ENCODE results near the gene GABRA5. TPM values are rescaled to one million over a fixed set of nuclear protein-coding genes. Genes with fewer than 3 reads are reported as not detected.

GABRA5 gene
- polyA plus RNA-seq, 3 donors, result not detected

DNA sequence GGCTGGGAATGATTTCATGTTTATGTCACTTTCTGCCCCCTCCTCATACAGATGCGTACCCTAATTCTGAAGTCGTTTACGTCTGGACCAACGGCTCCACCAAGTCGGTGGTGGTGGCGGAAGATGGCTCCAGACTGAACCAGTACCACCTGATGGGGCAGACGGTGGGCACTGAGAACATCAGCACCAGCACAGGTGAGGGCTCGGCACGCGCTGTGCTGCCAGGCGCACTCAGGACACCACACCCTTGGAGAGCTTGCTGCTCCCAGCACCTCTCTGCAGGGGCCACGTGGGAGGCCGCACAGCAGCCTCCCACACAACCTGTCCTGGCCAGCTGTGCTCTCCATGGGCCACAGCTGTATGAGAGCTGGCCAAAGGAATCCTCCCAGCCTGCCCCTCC, 70.3 kb downstream of the GABRA5 start:
- H3K27me3 Mint-ChIP-seq (ENCODE audit: low read depth in 3 of 3), result no peaks in the 10 kb centered on the region
- H2AFZ ChIP-seq (ENCODE audit: insufficient read depth, low read depth, low read length, poor library complexity, severe bottlenecking), result no peak overlapping the region
- H3K36me3 Mint-ChIP-seq, result no peaks in the 10 kb centered on the region
- no peak overlapping the region for H3K27ac ChIP-seq (ENCODE audit: low read depth in 1 of 2, low read length in 2 of 2)
- no peak overlapping the region for H3K4me3 ChIP-seq (replicated peaks in 1 of 3; ENCODE audit: low read depth in 2 of 3, low read length in 3 of 3)
- H3K9ac ChIP-seq (ENCODE audit: insufficient read depth, low read length, poor library complexity, severe bottlenecking), result no peak overlapping the region
- H3K4me3 Mint-ChIP-seq, result no peak overlapping the region
- no peaks in the 10 kb centered on the region for H3K4me1 Mint-ChIP-seq
- H3K27me3 ChIP-seq (ENCODE audit: control insufficient read depth in 2 of 2, insufficient read depth in 2 of 2, low read length in 2 of 2), result no peaks in the 10 kb centered on the region
- no peak overlapping the region for H3K27ac Mint-ChIP-seq
- H3K4me1 ChIP-seq (ENCODE audit: control insufficient read depth in 1 of 2, insufficient read depth in 2 of 2, low read length in 2 of 2), result no peaks in the 10 kb centered on the region
- WGBS (ENCODE audit: insufficient coverage), result 89% methylated on average over 12 of the region's 13 CpGs
- TF ChIP-seq, protein P1, sequence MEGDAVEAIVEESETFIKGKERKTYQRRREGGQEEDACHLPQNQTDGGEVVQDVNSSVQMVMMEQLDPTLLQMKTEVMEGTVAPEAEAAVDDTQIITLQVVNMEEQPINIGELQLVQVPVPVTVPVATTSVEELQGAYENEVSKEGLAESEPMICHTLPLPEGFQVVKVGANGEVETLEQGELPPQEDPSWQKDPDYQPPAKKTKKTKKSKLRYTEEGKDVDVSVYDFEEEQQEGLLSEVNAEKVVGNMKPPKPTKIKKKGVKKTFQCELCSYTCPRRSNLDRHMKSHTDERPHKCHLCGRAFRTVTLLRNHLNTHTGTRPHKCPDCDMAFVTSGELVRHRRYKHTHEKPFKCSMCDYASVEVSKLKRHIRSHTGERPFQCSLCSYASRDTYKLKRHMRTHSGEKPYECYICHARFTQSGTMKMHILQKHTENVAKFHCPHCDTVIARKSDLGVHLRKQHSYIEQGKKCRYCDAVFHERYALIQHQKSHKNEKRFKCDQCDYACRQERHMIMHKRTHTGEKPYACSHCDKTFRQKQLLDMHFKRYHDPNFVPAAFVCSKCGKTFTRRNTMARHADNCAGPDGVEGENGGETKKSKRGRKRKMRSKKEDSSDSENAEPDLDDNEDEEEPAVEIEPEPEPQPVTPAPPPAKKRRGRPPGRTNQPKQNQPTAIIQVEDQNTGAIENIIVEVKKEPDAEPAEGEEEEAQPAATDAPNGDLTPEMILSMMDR (IDR thresholded peaks at IDR 0.05), result no peak
- no peaks in the 10 kb centered on the region for H4K20me1 ChIP-seq (ENCODE audit: insufficient read depth, low read length)
- H3K4me2 ChIP-seq (replicated peaks; ENCODE audit: extremely low read depth, low read length, poor library complexity, severe bottlenecking), result no peak overlapping the region
- H3K79me2 ChIP-seq (ENCODE audit: insufficient read depth, low read length), result no peaks in the 10 kb centered on the region
- no peaks in the 10 kb centered on the region for H3K36me3 ChIP-seq (replicated peaks in 1 of 2; ENCODE audit: control insufficient read depth in 1 of 2, insufficient read depth in 2 of 2, low read length in 2 of 2)
- intact Hi-C loops (cut with micrococcal nuclease), result no loop called here
- no peaks in the 10 kb centered on the region for H3K9me3 ChIP-seq (replicated peaks in 1 of 2; ENCODE audit: control insufficient read depth in 1 of 2, insufficient read depth in 1 of 2, low read length in 2 of 2)
- DNase-seq, result no peak
- peaks cover 0 to 7% (median 3%) of the 10 kb centered on the region in 7 donors for H3K9me3 Mint-ChIP-seq

DNA sequence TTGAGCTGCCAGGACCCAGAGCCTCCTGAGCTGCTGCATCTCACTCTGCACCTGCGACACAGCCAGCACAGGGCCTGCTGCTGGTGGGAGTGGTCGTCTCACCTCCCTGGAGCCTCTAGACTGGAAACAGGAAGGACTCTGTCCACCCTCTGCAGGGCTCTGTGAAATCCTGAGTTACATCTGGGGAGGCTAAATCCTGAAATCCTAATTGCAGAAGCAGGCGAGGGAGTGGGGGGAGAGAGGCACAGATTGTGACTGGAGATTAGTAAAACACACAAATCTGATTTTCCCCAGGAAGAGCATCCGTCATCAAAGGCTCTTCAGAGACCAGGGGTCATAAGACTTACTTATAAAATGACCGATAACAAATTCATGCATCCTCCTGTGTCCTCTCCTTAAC, 72.5 kb downstream of the GABRA5 start:
- Histone ChIP-seq H3K27me3 (ENCODE audit: control insufficient read depth in 2 of 2, insufficient read depth in 2 of 2, low read length in 2 of 2) (no peaks in the 10 kb centered on the region), H3K4me2 (replicated peaks; ENCODE audit: extremely low read depth, low read length, poor library complexity, severe bottlenecking) (no peak overlapping the region), H3K4me3 (replicated peaks in 1 of 3; ENCODE audit: low read depth in 2 of 3, low read length in 3 of 3) (no peak overlapping the region), H4K20me1 (ENCODE audit: insufficient read depth, low read length) (no peaks in the 10 kb centered on the region), H2AFZ (ENCODE audit: insufficient read depth, low read depth, low read length, poor library complexity, severe bottlenecking) (no peak overlapping the region), H3K9ac (ENCODE audit: insufficient read depth, low read length, poor library complexity, severe bottlenecking) (no peak overlapping the region), H3K4me1 (ENCODE audit: control insufficient read depth in 1 of 2, insufficient read depth in 2 of 2, low read length in 2 of 2) (no peaks in the 10 kb centered on the region), H3K9me3 (replicated peaks in 1 of 2; ENCODE audit: control insufficient read depth in 1 of 2, insufficient read depth in 1 of 2, low read length in 2 of 2) (no peaks in the 10 kb centered on the region), H3K79me2 (ENCODE audit: insufficient read depth, low read length) (no peaks in the 10 kb centered on the region), H3K36me3 (replicated peaks in 1 of 2; ENCODE audit: control insufficient read depth in 1 of 2, insufficient read depth in 2 of 2, low read length in 2 of 2) (no peaks in the 10 kb centered on the region), H3K27ac (ENCODE audit: low read depth in 1 of 2, low read length in 2 of 2) (no peak overlapping the region)
- TF ChIP-seq, protein P1 (IDR thresholded peaks at IDR 0.05), result no peak
- H3K36me3 Mint-ChIP-seq, result no peaks in the 10 kb centered on the region
- DNase-seq, result no peak
- H3K9me3 Mint-ChIP-seq, result peaks cover 0 to 6% (median 1%) of the 10 kb centered on the region in 7 donors
- intact Hi-C loops (cut with micrococcal nuclease), result no loop called here
- H3K4me1 Mint-ChIP-seq, result no peaks in the 10 kb centered on the region
- 53% methylated on average over 2 of the region's 5 CpGs for WGBS (ENCODE audit: insufficient coverage)
- no peak overlapping the region for H3K4me3 Mint-ChIP-seq
- H3K27me3 Mint-ChIP-seq (ENCODE audit: low read depth in 3 of 3), result peaks cover 0 to 2% (median 0%) of the 10 kb centered on the region in 3 donors
- H3K27ac Mint-ChIP-seq, result no peak overlapping the region
